A673 (cell line): ENCODE data around the gene ANGPTL2. TPM values are rescaled to one million over a fixed set of nuclear protein-coding genes. Genes with fewer than 3 reads are reported as not detected.

Experiments used
- BruUV-seq: library from RNA; stranded (reverse); fragments of 400-500 nt; replicated peaks from 2 replicates; lab custom pipeline; 2021; lab: Mats Ljungman, UMichigan
- CTCF ChIA-PET: fragments of 300-600 bp; sonication (Branson Sonifier 250); formaldehyde crosslinking; loops from one replicate; lab custom pipeline; 2022; ENCODE audit warnings: antibody characterized with exemption; lab: Charles Lee
- POLR2A ChIA-PET: fragments of 300-600 bp; sonication (Branson Sonifier 250); formaldehyde crosslinking; loops from one replicate; lab custom pipeline; 2022; ENCODE audit warnings: antibody characterized with exemption; ENCODE audit not compliant: low non-redundant PET; lab: Charles Lee
- DNase-seq: peaks from one replicate; pipeline ENCODE4 v3.0.0-alpha.2; 2015; ENCODE audit warnings: low spot score
- H3K27ac ChIP-seq: fragments of 200-600 bp; sonication (generic); 2 replicates; pipeline ENCODE4 v1.5.1; 2016; ENCODE audit warnings: mixed run types, low read depth, mild to moderate bottlenecking, mixed read lengths, antibody characterized with exemption, low read length; ENCODE audit not compliant: poor library complexity, severe bottlenecking
- H3K27me3 ChIP-seq: fragments of 200-600 bp; sonication (generic); replicated peaks from 2 replicates; pipeline ENCODE4 v1.6.1; 2017; ENCODE audit warnings: mixed run types, low read depth, mild to moderate bottlenecking, mixed read lengths, antibody characterized with exemption, low read length; ENCODE audit not compliant: insufficient read depth, poor library complexity
- H3K36me3 ChIP-seq: fragments of 200-600 bp; sonication (generic); 2 replicates; pipeline ENCODE4 v1.6.1; 2016; ENCODE audit warnings: mixed run types, mild to moderate bottlenecking, mixed read lengths, antibody characterized with exemption, low read length; ENCODE audit not compliant: insufficient read depth, poor library complexity, severe bottlenecking
- H3K4me1 ChIP-seq: fragments of 200-600 bp; sonication (generic); 2 replicates; pipeline ENCODE4 v1.6.1; 2017; ENCODE audit warnings: mixed run types, mild to moderate bottlenecking, mixed read lengths, antibody characterized with exemption, low read length; ENCODE audit not compliant: insufficient read depth, poor library complexity, severe bottlenecking
- H3K4me3 ChIP-seq: fragments of 200-600 bp; sonication (generic); 2 replicates; pipeline ENCODE4 v1.5.1; 2016; ENCODE audit warnings: low read depth, mixed run types, mild to moderate bottlenecking, mixed read lengths, low read length; ENCODE audit not compliant: poor library complexity, severe bottlenecking
- H3K9me3 ChIP-seq: fragments of 200-600 bp; sonication (generic); 2 replicates; pipeline ENCODE4 v1.6.1; 2016; ENCODE audit warnings: mixed run types, low read depth, mild to moderate bottlenecking, mixed read lengths, antibody characterized with exemption, low read length; ENCODE audit not compliant: poor library complexity, severe bottlenecking
- CTCF ChIP-seq: fragments of 300-800, 200-600 bp; sonication (generic); conservative IDR thresholded peaks from 2 replicates; pipeline ENCODE4 v1.5.1; 2017; ENCODE audit warnings: low read depth, mild to moderate bottlenecking, antibody characterized with exemption, low read length, moderate library complexity, mixed read lengths
- EZH2 ChIP-seq: fragments of 200-600 bp; sonication (generic); IDR thresholded peaks from 2 replicates; pipeline ENCODE4 v1.6.1; 2017; ENCODE audit warnings: borderline replicate concordance, low read depth, mild to moderate bottlenecking, mixed read lengths, antibody characterized with exemption, low read length; ENCODE audit not compliant: poor library complexity, severe bottlenecking
- intact Hi-C: fragments of 100-400 bp; cut with micrococcal nuclease; formaldehyde crosslinking; loops from one replicate; pipeline ENCODE4 v1.10.0; 2022; ENCODE audit not compliant: unreplicated experiment
- total RNA-seq: library from RNA; stranded (reverse); gene quantifications from 2 replicates; pipeline ENCODE4 v1.2.3, GENCODE V29; 2021

Gene ANGPTL2
- total RNA-seq, 1 experiment from 2014 or later: 2.5 TPM

- TF ChIP-seq EZH2: no peak
- TF ChIP-seq CTCF: no peak
- H3K4me3 ChIP-seq: no peak overlapping the region
- H3K36me3 ChIP-seq: no peaks in the 10 kb centered on the region
- no peaks in the 10 kb centered on the region for H3K27me3 ChIP-seq
- H3K9me3 ChIP-seq: no peaks in the 10 kb centered on the region
- CTCF ChIA-PET: no interaction called here
- peaks cover 23% of the 10 kb centered on the region for H3K4me1 ChIP-seq
- no TSS peak for BruUV-seq
- POLR2A ChIA-PET: no interaction called here
- H3K27ac ChIP-seq: peak overlapping the region; percentile 31
- intact Hi-C loops: no loop called here
- DNase-seq: no peak
These were observed 70.4 kb downstream of the ANGPTL2 start for GRCh38 chr9:127051881-127052595.

- Histone ChIP-seq H3K4me1 (peaks cover 23% of the 10 kb centered on the region), H3K27ac (peak overlapping the region; percentile 31), H3K27me3 (no peaks in the 10 kb centered on the region), H3K4me3 (no peak overlapping the region), H3K9me3 (no peaks in the 10 kb centered on the region), H3K36me3 (no peaks in the 10 kb centered on the region)
- no peak for DNase-seq
- no TSS peak for BruUV-seq
- intact Hi-C loops: no loop called here
- ChIA-PET POLR2A (no interaction called here), CTCF (no interaction called here)
- TF ChIP-seq CTCF (no peak), EZH2 (no peak)
These were observed 71.8 kb downstream of the ANGPTL2 start for GRCh38 chr9:127050591-127051001.

- intact Hi-C loops: no loop called here
- Histone ChIP-seq H3K9me3 (no peaks in the 10 kb centered on the region), H3K36me3 (no peaks in the 10 kb centered on the region), H3K27ac (no peak overlapping the region), H3K4me1 (peaks cover 23% of the 10 kb centered on the region), H3K27me3 (no peaks in the 10 kb centered on the region), H3K4me3 (no peak overlapping the region)
- DNase-seq: no peak
- TF ChIP-seq EZH2: no peak
- TF ChIP-seq CTCF: no peak
- ChIA-PET POLR2A (no interaction called here), CTCF (no interaction called here)
- BruUV-seq: no TSS peak
These were observed 72.3 kb downstream of the ANGPTL2 start for GRCh38 chr9:127050152-127050551.
